ENCODE results near the gene ANKRD63.

DNA sequence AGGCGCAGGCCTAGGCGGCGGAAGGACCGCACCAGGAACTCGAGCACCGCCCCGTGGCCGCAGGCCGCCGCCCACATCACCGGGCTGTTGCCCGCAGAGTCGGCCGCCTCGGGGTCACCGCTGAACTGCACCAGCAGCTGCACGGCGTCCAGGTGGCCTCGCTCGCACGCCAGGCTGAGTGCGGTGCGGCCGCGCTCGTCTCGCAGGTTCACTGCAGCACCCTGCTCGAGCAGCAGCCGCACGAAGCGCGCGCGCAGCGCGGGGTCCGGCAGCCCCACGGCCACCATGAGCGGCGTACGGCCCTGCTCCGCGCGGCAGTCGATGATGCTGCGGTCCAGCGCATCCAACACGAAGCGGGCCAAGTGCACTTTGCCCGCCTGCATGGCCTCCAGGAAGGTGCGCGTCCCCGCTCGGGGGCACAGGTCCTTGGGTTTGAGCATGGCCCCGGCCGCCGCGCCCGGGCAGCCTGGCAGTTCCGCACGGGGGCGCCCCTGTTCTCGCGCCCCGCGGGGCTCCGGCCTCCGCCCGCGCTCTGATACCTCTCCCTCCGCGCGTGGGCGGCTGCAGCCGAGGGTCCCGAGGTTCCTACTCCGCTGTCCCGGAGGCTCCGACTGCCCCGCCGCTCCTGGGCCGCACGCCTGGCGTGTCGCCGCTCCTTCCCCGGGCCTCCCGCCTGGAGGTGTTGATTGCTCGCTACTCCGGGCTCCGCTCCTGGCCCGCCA lies 556 bp downstream of the ANKRD63 start:
- TF ChIP-seq, protein P1, sequence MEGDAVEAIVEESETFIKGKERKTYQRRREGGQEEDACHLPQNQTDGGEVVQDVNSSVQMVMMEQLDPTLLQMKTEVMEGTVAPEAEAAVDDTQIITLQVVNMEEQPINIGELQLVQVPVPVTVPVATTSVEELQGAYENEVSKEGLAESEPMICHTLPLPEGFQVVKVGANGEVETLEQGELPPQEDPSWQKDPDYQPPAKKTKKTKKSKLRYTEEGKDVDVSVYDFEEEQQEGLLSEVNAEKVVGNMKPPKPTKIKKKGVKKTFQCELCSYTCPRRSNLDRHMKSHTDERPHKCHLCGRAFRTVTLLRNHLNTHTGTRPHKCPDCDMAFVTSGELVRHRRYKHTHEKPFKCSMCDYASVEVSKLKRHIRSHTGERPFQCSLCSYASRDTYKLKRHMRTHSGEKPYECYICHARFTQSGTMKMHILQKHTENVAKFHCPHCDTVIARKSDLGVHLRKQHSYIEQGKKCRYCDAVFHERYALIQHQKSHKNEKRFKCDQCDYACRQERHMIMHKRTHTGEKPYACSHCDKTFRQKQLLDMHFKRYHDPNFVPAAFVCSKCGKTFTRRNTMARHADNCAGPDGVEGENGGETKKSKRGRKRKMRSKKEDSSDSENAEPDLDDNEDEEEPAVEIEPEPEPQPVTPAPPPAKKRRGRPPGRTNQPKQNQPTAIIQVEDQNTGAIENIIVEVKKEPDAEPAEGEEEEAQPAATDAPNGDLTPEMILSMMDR (IDR thresholded peaks at IDR 0.05): peak in 5 of 7 experiments; percentile 7 to 29 (median 13)
- no peak for TF ChIP-seq POLR2A (IDR thresholded peaks at IDR 0.05)
